Suprapubic skin (tissue), 4 donors: ENCODE measurements around the gene CDH4. TPM values are rescaled to one million over a fixed set of nuclear protein-coding genes. Genes with fewer than 3 reads are reported as not detected.

ENCODE experiments used
- DNase-seq, 2 donors: peaks; one replicate each; pipeline ENCODE4 v3.0.0-alpha.2; 2019; ENCODE audit warnings: low spot score in 2 of 2
- H3K27ac ChIP-seq: fragments of 200-600 bp; sonication (generic); one replicate; pipeline ENCODE4 v1.5.1; 2019
- H3K27me3 ChIP-seq: fragments of 200-600 bp; sonication (generic); one replicate; pipeline ENCODE4 v1.5.1; 2019
- H3K36me3 ChIP-seq: fragments of 200-600 bp; sonication (generic); one replicate; pipeline ENCODE4 v1.5.1; 2019
- H3K4me1 ChIP-seq: fragments of 200-600 bp; sonication (generic); one replicate; pipeline ENCODE4 v1.5.1; 2019
- H3K4me3 ChIP-seq: fragments of 200-600 bp; sonication (generic); one replicate; pipeline ENCODE4 v1.5.1; 2019; ENCODE audit warnings: mild to moderate bottlenecking
- H3K9me3 ChIP-seq: fragments of 200-600 bp; sonication (generic); one replicate; pipeline ENCODE4 v1.5.1; 2019
- CTCF ChIP-seq, 2 donors: fragments of 200-600 bp in 1 of 2; fragments of 450-650 bp in 1 of 2; sonication (generic) in 1 of 2; IDR thresholded peaks; one replicate each; pipeline ENCODE4 v1.5.1; 2016 to 2019; ENCODE audit warnings: antibody characterized with exemption in 2 of 2, mild to moderate bottlenecking in 1 of 2, moderate library complexity in 1 of 2
- EP300 ChIP-seq: sonication (generic); formaldehyde crosslinking; IDR thresholded peaks from one replicate; pipeline ENCODE4 v1.6.1; 2017; ENCODE audit warnings: antibody characterized with exemption
- POLR2A ChIP-seq, 2 donors: fragments of 450-650 bp; IDR thresholded peaks; one replicate each; pipeline ENCODE4 v1.6.1; 2017; ENCODE audit warnings: antibody characterized with exemption in 2 of 2, mild to moderate bottlenecking in 2 of 2, moderate library complexity in 2 of 2
- POLR2AphosphoS5 ChIP-seq, 3 donors: sonication (generic); formaldehyde crosslinking; IDR thresholded peaks; one replicate each; pipeline ENCODE4 v1.6.1; 2017; ENCODE audit warnings: antibody characterized with exemption in 3 of 3
- WGBS: methylation state at CpG from one replicate; pipeline ENCODE4 v1.1.5; 2018; 5-methylcytosine and 5-hydroxymethylcytosine counted together
- total RNA-seq, 4 donors: library from RNA; depleted of rRNA; stranded (reverse); fragments of >200 nt; gene quantifications; one replicate each; pipeline ENCODE4 v1.1.0, GENCODE V29; 2016

CDH4 gene
- total RNA-seq, 4 donors from 2014 or later: 0.91 to 5.9 (median 2.6) TPM

- Histone ChIP-seq H3K4me3 (no peak overlapping the region), H3K4me1 (no peaks in the 10 kb centered on the region), H3K9me3 (no peaks in the 10 kb centered on the region), H3K36me3 (no peaks in the 10 kb centered on the region), H3K27ac (no peak overlapping the region), H3K27me3 (peaks cover 9% of the 10 kb centered on the region)
- 56% methylated on average over 11 of the region's 13 CpGs for WGBS
- DNase-seq: no peak
- TF ChIP-seq CTCF (IDR thresholded peaks at IDR 0.05) (no peak), POLR2AphosphoS5 (IDR thresholded peaks at IDR 0.05) (no peak), EP300 (no peak), POLR2A (IDR thresholded peaks at IDR 0.05) (no peak)
Observed at GRCh38 chr20:61571916-61572711, 320.1 kb downstream of the CDH4 start.

- no peak for TF ChIP-seq POLR2A (IDR thresholded peaks at IDR 0.05)
- no peak for TF ChIP-seq CTCF (IDR thresholded peaks at IDR 0.05)
- no peak for TF ChIP-seq EP300
- no peak for TF ChIP-seq POLR2AphosphoS5 (IDR thresholded peaks at IDR 0.05)
- DNase-seq: no peak
- no peak overlapping the region for H3K4me3 ChIP-seq
- no peak overlapping the region for H3K27ac ChIP-seq
- H3K36me3 ChIP-seq: no peaks in the 10 kb centered on the region
- WGBS: 84% methylated on average over 7 of the region's 7 CpGs
- H3K9me3 ChIP-seq: no peaks in the 10 kb centered on the region
- H3K4me1 ChIP-seq: no peaks in the 10 kb centered on the region
- H3K27me3 ChIP-seq: peaks cover 9% of the 10 kb centered on the region
Observed at GRCh38 chr20:61572789-61573188, 320.7 kb downstream of the CDH4 start.

- no peak for TF ChIP-seq POLR2AphosphoS5 (IDR thresholded peaks at IDR 0.05)
- TF ChIP-seq CTCF (IDR thresholded peaks at IDR 0.05): no peak
- no peak for TF ChIP-seq EP300
- no peak for TF ChIP-seq POLR2A (IDR thresholded peaks at IDR 0.05)
- Histone ChIP-seq H3K9me3 (no peaks in the 10 kb centered on the region), H3K27me3 (peaks cover 9% of the 10 kb centered on the region), H3K27ac (no peak overlapping the region), H3K4me3 (no peak overlapping the region), H3K36me3 (no peaks in the 10 kb centered on the region), H3K4me1 (no peaks in the 10 kb centered on the region)
- WGBS: 90% methylated on average over 7 of the region's 16 CpGs
- DNase-seq: no peak
Observed at GRCh38 chr20:61573415-61574305, 321.6 kb downstream of the CDH4 start.

GRCh38 chr20:61575151-61575937, 323.3 kb downstream of the CDH4 start:
- 51% methylated on average over 6 of the region's 6 CpGs for WGBS
- H3K4me1 ChIP-seq: no peaks in the 10 kb centered on the region
- no peak overlapping the region for H3K27ac ChIP-seq
- no peaks in the 10 kb centered on the region for H3K9me3 ChIP-seq
- H3K4me3 ChIP-seq: no peak overlapping the region
- no peaks in the 10 kb centered on the region for H3K36me3 ChIP-seq
- DNase-seq: no peak
- H3K27me3 ChIP-seq: peaks cover 9% of the 10 kb centered on the region
- TF ChIP-seq CTCF (IDR thresholded peaks at IDR 0.05) (no peak), POLR2AphosphoS5 (IDR thresholded peaks at IDR 0.05) (no peak), POLR2A (IDR thresholded peaks at IDR 0.05) (no peak), EP300 (no peak)
